ENCODE measurements around the gene NUCB1.
A peak's percentile ranks its signal among the peaks of the same experiment; 100 is the strongest.

NUCB1 gene

DNA sequence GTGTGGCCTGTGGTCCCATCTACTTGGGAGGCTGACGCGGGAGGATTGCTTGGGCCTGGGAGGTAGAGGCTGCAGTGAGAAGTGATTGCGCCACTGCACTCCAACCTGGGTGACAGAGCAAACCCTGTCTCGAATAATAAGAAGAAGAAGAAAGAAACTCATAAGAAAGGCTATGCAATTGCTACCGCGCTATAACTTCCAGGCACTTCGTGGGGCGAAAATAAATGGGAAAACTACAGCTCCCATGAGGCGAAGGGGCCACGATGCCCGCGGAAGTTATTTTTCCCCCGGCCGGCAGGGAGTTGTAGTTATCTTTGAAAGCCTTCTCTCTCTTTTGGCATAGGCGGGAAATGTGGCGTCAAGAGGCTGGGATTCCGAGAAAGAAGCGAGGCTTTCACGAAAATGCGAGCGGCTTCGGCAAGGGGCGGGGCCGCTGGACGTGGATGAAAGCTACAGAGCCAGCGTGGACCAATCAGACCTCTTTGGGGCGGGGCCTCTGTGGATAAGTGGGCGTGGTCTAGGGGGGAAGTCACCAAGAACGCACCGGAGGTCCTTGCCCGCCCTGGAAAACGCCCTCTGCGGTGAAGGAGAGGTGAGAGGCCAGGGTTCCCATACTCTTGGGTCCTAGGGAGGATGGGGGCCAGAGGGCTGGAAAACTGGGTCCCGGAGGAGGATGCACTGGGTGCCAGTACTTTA lies at the start of gene NUCB1:
TSS of gene NUCB1 (plus strand) at position 532 of the 696 bp plus-strand sequence. CDS start 485 bp downstream, outside the sequence.
- H3K9me3 ChIP-seq (ENCODE audit: control insufficient read depth in 1 of 2, low read length in 2 of 2) = no peaks in the 10 kb centered on the region
- peaks cover 2 to 19% of the 10 kb centered on the region in 2 donors for H3K4me1 ChIP-seq (ENCODE audit: control insufficient read depth in 1 of 2, insufficient read depth in 2 of 2, low read length in 2 of 2)
- H3K27ac ChIP-seq (ENCODE audit: low read length) = peak within 1 kb of the TSS; percentile 95

DNA sequence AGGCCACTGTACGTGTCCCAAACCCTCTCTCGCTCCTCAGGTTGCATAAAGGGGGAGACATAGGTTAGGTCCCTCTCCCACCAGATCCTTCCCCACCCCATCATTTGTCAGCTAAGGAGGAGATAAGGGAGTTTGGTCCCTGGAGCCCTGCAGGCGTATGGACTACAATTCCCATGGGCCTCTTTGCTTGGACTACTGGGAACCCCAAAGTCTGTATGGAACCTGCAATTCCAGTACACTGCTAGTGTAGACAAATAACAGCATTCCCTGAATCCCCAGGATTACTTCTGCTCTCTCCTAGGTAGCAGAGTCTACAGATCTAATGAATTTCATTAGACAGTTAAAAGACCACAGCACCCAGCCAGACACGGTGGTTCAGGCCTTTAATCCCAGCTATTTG lies 47.8 kb upstream of the NUCB1 start:
- peaks cover 0 to 6% of the 10 kb centered on the region in 2 donors for H3K36me3 ChIP-seq (ENCODE audit: control insufficient read depth in 1 of 2, insufficient read depth in 2 of 2, low read length in 2 of 2)
- no peaks in the 10 kb centered on the region for H3K27me3 ChIP-seq (ENCODE audit: low read depth, low read length)
- H3K27ac ChIP-seq (ENCODE audit: low read length) = no peak overlapping the region
- no peak overlapping the region for H3K4me3 ChIP-seq (ENCODE audit: low read depth in 1 of 2, low read length in 2 of 2)
- H3K4me1 ChIP-seq (ENCODE audit: control insufficient read depth in 1 of 2, insufficient read depth in 2 of 2, low read length in 2 of 2) = no peaks in the 10 kb centered on the region
- H3K9me3 ChIP-seq (ENCODE audit: control insufficient read depth in 1 of 2, low read length in 2 of 2) = no peaks in the 10 kb centered on the region

More for the DNA sequence above, at the start of gene NUCB1:
- peaks cover 10 to 11% of the 10 kb centered on the region in 2 donors for H3K36me3 ChIP-seq (ENCODE audit: control insufficient read depth in 1 of 2, insufficient read depth in 2 of 2, low read length in 2 of 2)
- no peaks in the 10 kb centered on the region for H3K27me3 ChIP-seq (ENCODE audit: low read depth, low read length)
- H3K4me3 ChIP-seq (ENCODE audit: low read depth in 1 of 2, low read length in 2 of 2) = peak within 1 kb of the TSS; percentile 92 to 97

DNA sequence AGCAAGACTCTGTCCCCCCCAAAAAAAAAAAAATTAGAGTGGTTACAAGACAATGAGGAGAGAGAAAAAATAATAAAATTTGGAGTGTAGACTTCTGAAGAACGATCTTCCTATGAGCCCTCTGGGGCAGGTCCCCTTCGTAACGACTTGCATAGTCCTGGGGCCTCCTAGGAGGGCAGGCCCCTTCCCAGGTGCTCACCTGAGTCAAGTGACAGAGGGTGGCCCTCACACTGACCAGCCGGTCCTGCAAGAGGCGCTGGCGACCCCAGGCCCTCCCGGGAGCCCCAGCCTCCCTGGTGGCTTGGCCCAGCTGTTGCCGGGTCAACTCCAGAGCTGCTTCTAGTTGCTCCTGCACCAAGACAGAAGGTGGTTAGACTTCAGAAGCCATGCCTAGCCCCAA lies 46.6 kb upstream of the NUCB1 start:
- Histone ChIP-seq H3K9me3 (ENCODE audit: control insufficient read depth in 1 of 2, low read length in 2 of 2) (no peaks in the 10 kb centered on the region), H3K36me3 (ENCODE audit: control insufficient read depth in 1 of 2, insufficient read depth in 2 of 2, low read length in 2 of 2) (no peaks in the 10 kb centered on the region), H3K4me1 (ENCODE audit: control insufficient read depth in 1 of 2, insufficient read depth in 2 of 2, low read length in 2 of 2) (no peaks in the 10 kb centered on the region), H3K27ac (ENCODE audit: low read length) (no peak overlapping the region), H3K27me3 (ENCODE audit: low read depth, low read length) (no peaks in the 10 kb centered on the region), H3K4me3 (ENCODE audit: low read depth in 1 of 2, low read length in 2 of 2) (no peak overlapping the region)

DNA sequence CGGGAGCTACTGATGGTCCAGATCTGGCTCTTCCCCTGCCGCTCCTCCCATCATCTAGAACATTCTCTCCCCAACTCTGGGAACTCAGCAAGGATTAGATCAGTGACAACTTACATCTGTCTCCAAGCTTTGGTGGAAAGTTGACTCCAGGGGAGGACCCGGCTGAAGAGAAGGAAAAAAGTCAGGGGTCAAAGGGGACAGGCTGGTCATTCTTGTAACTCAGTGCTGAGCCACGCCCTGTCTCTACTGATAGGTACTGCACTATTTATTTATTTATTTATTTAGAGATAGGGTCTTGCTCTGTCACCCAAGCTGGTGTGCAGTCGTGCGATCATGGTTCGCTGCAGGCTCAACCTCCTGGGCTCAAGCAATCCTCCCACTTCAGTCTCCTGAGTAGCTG lies 46.0 kb upstream of the NUCB1 start:
- peaks cover 0 to under 1% of the 10 kb centered on the region in 2 donors for H3K36me3 ChIP-seq (ENCODE audit: control insufficient read depth in 1 of 2, insufficient read depth in 2 of 2, low read length in 2 of 2)
- H3K27me3 ChIP-seq (ENCODE audit: low read depth, low read length) = no peaks in the 10 kb centered on the region
- no peak overlapping the region for H3K4me3 ChIP-seq (ENCODE audit: low read depth in 1 of 2, low read length in 2 of 2)

DNA sequence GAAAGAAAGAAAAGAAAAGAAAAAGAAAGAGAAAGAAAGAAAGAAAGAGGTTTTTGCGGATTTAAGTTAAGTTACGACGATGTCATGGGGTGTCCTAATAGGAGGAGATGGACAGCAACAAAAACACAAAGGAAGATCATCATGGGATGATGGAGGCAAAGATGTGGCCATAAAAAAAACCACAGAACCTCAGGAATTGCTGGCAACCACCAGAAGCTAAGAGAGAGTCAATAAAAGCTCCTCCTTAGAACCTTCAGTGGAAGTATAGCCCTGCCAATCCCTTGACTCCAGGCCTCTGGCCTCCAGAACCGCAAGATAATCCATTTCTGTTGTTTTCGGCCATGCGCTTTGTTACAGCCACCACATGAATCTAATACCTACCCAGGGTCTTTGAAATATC lies 43.2 kb upstream of the NUCB1 start:
- Histone ChIP-seq H3K9me3 (ENCODE audit: control insufficient read depth in 1 of 2, low read length in 2 of 2) (no peaks in the 10 kb centered on the region), H3K36me3 (ENCODE audit: control insufficient read depth in 1 of 2, insufficient read depth in 2 of 2, low read length in 2 of 2) (peaks cover 0 to 20% of the 10 kb centered on the region in 2 donors), H3K27ac (ENCODE audit: low read length) (no peak overlapping the region), H3K4me1 (ENCODE audit: control insufficient read depth in 1 of 2, insufficient read depth in 2 of 2, low read length in 2 of 2) (no peaks in the 10 kb centered on the region), H3K4me3 (ENCODE audit: low read depth in 1 of 2, low read length in 2 of 2) (no peak overlapping the region), H3K27me3 (ENCODE audit: low read depth, low read length) (no peaks in the 10 kb centered on the region)

More for the DNA sequence above, 46.0 kb upstream of the NUCB1 start:
- no peak overlapping the region for H3K27ac ChIP-seq (ENCODE audit: low read length)
- H3K9me3 ChIP-seq (ENCODE audit: control insufficient read depth in 1 of 2, low read length in 2 of 2) = no peaks in the 10 kb centered on the region
- H3K4me1 ChIP-seq (ENCODE audit: control insufficient read depth in 1 of 2, insufficient read depth in 2 of 2, low read length in 2 of 2) = no peaks in the 10 kb centered on the region

DNA sequence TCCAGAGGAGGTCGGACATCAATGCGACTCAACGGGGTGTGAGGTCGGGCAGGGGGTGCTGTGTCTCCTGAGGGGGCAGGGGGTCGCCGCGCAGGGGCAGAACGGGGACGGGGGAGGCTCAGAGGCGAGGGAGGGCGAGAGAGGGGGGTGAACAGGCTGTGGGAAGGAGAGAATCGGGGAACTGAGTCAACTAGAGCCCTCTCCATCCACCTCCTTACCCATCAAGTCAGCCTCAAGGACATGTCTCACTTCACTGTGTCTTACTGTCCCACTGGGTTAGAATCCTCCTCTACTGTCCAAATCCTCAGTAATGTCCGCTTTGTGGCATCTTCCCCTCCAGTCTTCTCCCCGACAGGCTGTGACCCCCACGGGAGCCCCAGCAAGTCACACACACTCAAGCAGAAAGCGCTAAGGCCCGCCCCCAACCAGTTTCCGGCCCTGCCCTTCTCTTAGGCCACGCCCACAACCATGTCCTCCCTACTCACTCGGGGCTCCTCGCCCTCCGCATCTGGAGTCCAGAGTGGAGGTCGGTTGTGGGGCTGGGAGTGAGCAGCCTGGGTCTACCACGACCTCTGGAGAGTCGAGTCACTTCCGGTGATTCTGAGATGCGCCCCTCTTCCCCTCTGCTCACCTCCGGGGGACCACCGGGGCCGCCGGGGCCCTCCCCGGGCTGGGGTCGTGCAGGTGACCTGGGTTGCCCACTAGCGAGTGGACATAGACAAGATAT lies 41.0 kb upstream of the NUCB1 start:
- H3K27ac ChIP-seq (ENCODE audit: low read length) = no peak overlapping the region
- H3K9me3 ChIP-seq (ENCODE audit: control insufficient read depth in 1 of 2, low read length in 2 of 2) = no peaks in the 10 kb centered on the region
- peaks cover 0 to 20% of the 10 kb centered on the region in 2 donors for H3K36me3 ChIP-seq (ENCODE audit: control insufficient read depth in 1 of 2, insufficient read depth in 2 of 2, low read length in 2 of 2)

DNA sequence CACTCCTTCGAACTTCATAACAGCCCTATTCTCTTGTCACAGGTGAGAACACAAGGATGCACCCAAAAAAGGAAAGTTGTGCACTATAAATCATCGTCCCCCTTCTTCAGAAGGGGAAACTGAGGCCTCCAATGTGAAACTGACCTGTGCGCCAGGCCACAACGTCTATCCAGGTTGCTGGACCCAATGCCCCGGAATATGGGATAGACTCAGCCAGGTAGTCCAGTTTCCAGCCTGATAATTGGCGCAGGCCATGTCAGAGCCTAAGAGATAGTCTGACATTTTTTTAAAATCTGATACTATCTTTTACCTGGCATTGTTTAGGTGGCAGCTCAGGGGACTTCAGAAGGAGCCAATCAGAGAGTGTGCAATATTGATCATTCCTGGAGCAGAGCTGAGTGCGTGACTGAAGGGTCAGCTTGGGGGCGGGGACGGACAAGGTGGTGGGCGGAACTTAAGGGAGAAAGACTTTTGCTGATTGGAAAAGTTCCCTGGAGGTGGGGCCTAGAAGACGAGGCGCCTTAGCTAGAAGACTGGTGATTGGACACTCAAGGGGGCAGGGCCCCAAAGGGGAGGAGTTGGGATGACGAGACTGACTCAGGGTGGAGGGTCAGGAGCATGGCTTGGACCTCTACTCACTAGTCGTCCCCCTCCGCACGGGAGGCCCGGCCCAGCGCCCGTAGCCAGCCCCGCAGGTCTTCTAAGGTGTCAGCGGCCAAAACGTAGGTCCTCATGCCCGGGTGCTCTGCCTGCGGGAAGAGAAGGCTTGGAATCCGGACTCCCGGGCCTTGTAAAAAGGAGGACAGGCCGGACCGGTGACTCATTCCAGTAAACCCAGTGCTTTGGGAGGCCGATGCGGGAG lies 40.2 kb upstream of the NUCB1 start:
- H3K4me1 ChIP-seq (ENCODE audit: control insufficient read depth in 1 of 2, insufficient read depth in 2 of 2, low read length in 2 of 2) = no peaks in the 10 kb centered on the region
- H3K36me3 ChIP-seq (ENCODE audit: control insufficient read depth in 1 of 2, insufficient read depth in 2 of 2, low read length in 2 of 2) = peaks cover 0 to 20% of the 10 kb centered on the region in 2 donors
- no peak overlapping the region for H3K4me3 ChIP-seq (ENCODE audit: low read depth in 1 of 2, low read length in 2 of 2)
- no peaks in the 10 kb centered on the region for H3K27me3 ChIP-seq (ENCODE audit: low read depth, low read length)
- H3K9me3 ChIP-seq (ENCODE audit: control insufficient read depth in 1 of 2, low read length in 2 of 2) = no peaks in the 10 kb centered on the region
- no peak overlapping the region for H3K27ac ChIP-seq (ENCODE audit: low read length)

More for the DNA sequence above, 41.0 kb upstream of the NUCB1 start:
- no peaks in the 10 kb centered on the region for H3K27me3 ChIP-seq (ENCODE audit: low read depth, low read length)
- no peaks in the 10 kb centered on the region for H3K4me1 ChIP-seq (ENCODE audit: control insufficient read depth in 1 of 2, insufficient read depth in 2 of 2, low read length in 2 of 2)
- H3K4me3 ChIP-seq (ENCODE audit: low read depth in 1 of 2, low read length in 2 of 2) = no peak overlapping the region

DNA sequence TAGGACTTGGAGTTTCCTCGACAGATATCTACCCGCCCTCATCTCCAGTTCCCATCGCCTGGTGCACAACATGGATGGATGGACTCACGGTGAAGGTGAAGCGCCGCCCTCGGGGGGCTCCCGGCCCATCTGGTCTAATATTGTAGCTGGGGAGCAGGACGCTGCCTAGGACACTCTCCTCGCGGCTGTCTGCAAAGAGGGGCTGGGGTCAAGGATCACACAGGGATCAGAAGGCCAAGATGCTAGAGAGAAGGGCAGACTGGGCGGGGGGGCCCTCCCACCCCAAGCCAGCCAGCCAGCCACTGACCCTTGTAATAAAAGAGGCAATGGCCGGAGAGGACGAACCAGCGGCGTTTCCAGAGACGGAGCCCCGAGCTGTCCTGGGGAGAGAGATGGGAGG lies 38.8 kb upstream of the NUCB1 start:
- no peaks in the 10 kb centered on the region for H3K9me3 ChIP-seq (ENCODE audit: control insufficient read depth in 1 of 2, low read length in 2 of 2)
- peaks cover 0 to 20% of the 10 kb centered on the region in 2 donors for H3K36me3 ChIP-seq (ENCODE audit: control insufficient read depth in 1 of 2, insufficient read depth in 2 of 2, low read length in 2 of 2)
- no peak overlapping the region for H3K27ac ChIP-seq (ENCODE audit: low read length)
- H3K4me1 ChIP-seq (ENCODE audit: control insufficient read depth in 1 of 2, insufficient read depth in 2 of 2, low read length in 2 of 2) = peaks cover 0 to 3% of the 10 kb centered on the region in 2 donors
- no peak overlapping the region for H3K4me3 ChIP-seq (ENCODE audit: low read depth in 1 of 2, low read length in 2 of 2)
- no peaks in the 10 kb centered on the region for H3K27me3 ChIP-seq (ENCODE audit: low read depth, low read length)

DNA sequence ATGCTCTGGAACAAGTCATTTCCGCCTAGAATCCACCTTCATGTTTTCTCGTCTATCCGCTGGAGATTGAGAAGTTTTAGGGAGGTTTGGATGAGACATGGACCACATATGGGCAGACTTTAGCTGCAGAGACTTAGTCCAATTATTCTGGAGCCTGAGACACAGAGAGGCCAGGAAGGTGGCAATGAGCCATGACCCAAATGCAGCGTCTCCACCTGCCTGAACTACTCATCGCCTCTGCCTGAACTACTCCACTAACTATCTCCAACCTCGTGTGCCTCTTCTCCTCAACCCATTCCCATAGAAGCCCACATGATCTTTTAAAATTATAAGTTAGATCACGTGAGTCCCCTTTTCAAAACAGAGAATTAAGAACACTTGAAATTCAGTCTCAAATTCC lies 37.3 kb upstream of the NUCB1 start:
- no peaks in the 10 kb centered on the region for H3K9me3 ChIP-seq (ENCODE audit: control insufficient read depth in 1 of 2, low read length in 2 of 2)
- no peak overlapping the region for H3K27ac ChIP-seq (ENCODE audit: low read length)

DNA sequence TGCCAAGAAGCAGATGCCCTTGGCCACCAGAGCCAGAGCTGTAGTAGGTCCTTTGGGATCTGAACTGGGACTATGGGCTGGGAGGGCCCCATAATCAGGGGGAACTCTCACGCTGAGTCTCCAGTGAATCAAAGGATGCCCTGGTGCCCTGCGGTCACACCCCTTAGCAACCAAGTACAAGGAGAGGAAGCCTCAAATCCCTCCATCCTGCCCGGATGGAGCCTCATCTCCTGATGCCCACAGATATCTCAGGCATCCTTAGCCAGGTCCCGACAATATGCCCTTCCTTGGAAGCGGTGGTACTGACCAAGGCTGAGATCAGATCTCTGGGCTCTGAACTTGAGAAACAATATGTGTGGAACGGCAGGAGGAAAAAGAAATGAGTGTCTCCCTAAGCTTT lies 33.4 kb upstream of the NUCB1 start:
- Histone ChIP-seq H3K27me3 (ENCODE audit: low read depth, low read length) (no peaks in the 10 kb centered on the region), H3K4me3 (ENCODE audit: low read depth in 1 of 2, low read length in 2 of 2) (peak overlapping the region; percentile 55 to 59), H3K36me3 (ENCODE audit: control insufficient read depth in 1 of 2, insufficient read depth in 2 of 2, low read length in 2 of 2) (peaks cover 0 to under 1% of the 10 kb centered on the region in 2 donors), H3K27ac (ENCODE audit: low read length) (no peak overlapping the region), H3K9me3 (ENCODE audit: control insufficient read depth in 1 of 2, low read length in 2 of 2) (no peaks in the 10 kb centered on the region), H3K4me1 (ENCODE audit: control insufficient read depth in 1 of 2, insufficient read depth in 2 of 2, low read length in 2 of 2) (peaks cover 0 to 15% of the 10 kb centered on the region in 2 donors)

More for the DNA sequence above, 37.3 kb upstream of the NUCB1 start:
- Histone ChIP-seq H3K4me1 (ENCODE audit: control insufficient read depth in 1 of 2, insufficient read depth in 2 of 2, low read length in 2 of 2) (peaks cover 0 to 15% of the 10 kb centered on the region in 2 donors), H3K4me3 (ENCODE audit: low read depth in 1 of 2, low read length in 2 of 2) (no peak overlapping the region), H3K36me3 (ENCODE audit: control insufficient read depth in 1 of 2, insufficient read depth in 2 of 2, low read length in 2 of 2) (peaks cover 0 to 20% of the 10 kb centered on the region in 2 donors), H3K27me3 (ENCODE audit: low read depth, low read length) (no peaks in the 10 kb centered on the region)
